ENCODE results near the gene ATG7.

GRCh38 chr3:11482021-11482420 is 209.8 kb downstream of the ATG7 start:
- TF ChIP-seq POLR2A (IDR thresholded peaks at IDR 0.05; ENCODE audit: low read depth) (no peak), CTCF (IDR thresholded peaks at IDR 0.05) (no peak), POLR2AphosphoS5 (IDR thresholded peaks at IDR 0.05) (no peak), EP300 (IDR thresholded peaks at IDR 0.05) (no peak)
